Activated CD8-positive, alpha-beta memory T cell treated with anti-CD3 and anti-CD28 coated beads for 4 hours (primary cell): ENCODE measurements around the gene SH2D2A.
"Not testable (repeated sequence)": the region's sequence is repeated elsewhere in the genome, so short reads cannot be mapped to it uniquely, and the experiment has no call there.

Source experiments
- DNase-seq, 2 donors: peaks; one replicate each; pipeline ENCODE4 v3.0.0-alpha.2; 2020; ENCODE audit warnings: low read depth in 2 of 2

The SH2D2A gene

GRCh38 chr1:156768610-156769295 lies 47.9 kb downstream of the SH2D2A start:
- DNase-seq: no peak

DNA sequence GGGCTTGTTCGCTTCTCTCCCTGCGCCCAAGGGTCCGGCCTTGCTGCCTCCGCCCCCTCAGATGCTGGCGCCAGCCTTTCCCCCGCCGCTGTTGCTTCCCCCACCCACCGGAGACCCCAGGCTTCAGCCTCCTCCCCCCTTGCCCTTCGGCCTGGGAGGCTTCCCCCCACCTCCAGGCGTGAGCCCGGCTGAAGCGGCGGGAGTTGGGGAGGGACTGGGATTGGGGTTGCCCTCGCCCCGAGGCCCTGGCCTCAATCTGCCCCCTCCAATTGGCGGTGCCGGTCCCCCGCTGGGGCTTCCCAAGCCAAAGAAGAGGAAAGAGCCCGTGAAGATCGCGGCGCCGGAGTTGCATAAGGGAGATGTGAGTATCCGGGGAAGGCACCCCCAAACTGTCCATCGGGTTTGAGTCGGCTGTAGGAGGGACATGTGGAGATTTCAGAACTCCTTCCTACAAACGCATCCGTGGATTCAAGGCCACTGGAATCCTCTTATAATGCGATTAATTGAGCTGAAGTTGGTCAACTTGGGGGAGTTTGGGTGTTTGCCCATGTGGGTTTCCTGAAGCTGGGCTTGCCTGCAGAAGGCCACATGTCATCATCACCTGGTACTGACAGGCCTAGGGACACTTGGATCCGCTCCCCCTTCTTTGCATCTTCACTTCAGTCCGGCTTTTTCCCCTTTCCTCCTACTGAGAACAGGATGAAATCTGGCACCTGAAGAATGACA lies 48.6 kb downstream of the SH2D2A start:
- no peak for DNase-seq

GRCh38 chr1:156767101-156767878 lies 49.4 kb downstream of the SH2D2A start, which contains the start of gene PRCC:
Gene PRCC (plus strand): TSS chr1:156767535. CDS start chr1:156767772, 237 bp downstream.
- DNase-seq: peak; percentile 91 to 97

GRCh38 chr1:156766298-156767100 lies 50.1 kb downstream of the SH2D2A start:
- no peak for DNase-seq

DNA sequence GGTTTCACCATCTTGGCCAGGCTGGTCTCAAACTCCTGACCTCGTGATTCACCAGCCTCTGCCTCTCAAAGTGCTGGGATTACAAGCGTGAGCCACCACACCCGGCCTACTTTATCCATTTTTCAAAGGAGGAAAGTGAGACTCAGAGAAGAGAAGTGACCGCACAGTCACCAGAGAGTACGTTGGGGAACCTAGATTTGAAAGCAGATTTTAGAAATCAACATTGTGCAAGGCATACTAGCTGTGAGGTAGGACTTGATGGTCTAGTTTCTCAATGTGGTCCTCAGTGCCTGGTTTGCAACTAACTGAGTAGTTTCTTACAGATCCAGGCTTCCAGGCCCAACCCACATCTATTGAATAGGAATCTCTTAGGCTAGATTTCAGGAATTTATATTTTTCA lies 51.0 kb downstream of the SH2D2A start:
- DNase-seq: no peak

GRCh38 chr1:156765136-156765535 lies 51.5 kb downstream of the SH2D2A start:
- not testable (repeated sequence) for DNase-seq

DNA sequence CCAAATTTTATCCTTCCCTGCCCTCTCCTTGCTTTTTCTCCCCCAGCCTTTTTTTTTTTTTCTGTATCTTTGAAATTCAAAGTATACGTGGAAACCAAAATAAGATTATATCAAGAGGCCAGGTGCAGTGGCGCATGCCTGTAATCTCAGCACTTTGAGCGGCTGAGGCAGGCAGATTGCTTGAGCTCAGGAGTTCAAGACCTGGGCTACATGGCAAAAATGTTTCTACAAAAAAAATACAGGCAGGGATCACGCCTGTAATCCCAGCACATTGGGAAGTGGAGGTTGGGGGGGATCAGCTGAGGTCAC lies 55.9 kb downstream of the SH2D2A start:
- DNase-seq: no peak

DNA sequence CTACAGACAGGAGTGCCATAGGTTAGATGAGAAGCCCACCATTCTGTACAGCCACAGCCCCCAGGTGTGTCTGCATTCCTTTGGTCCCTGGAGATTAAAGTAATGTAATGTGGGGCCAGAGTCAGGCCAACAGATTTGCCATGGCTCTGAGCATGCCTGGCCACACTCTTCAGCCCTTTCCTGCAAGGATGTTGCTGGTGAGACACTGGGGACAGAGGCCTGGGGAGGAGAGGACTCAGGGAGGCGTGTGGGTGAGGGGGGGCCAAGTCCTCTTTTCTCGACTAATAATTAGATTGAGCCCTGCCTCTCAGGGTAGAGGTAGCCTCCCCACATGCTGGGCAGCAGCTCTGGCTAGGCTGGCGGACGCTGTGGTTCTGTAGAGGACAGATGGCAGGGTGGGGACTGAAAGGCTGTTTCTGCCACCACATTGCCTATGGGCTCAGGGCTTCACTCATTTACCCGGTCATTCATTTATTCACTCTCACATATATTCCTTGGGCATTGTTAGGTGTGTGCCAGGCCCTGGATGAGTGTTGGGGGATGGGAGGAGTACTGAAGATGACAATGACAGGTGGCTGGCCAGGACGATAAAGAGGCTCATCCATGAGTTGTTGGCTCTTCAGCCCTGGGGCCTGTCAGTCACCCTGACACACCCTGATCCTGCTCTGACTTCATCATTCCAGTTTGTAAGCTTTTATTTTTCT lies 56.4 kb downstream of the SH2D2A start:
- no peak for DNase-seq

DNA sequence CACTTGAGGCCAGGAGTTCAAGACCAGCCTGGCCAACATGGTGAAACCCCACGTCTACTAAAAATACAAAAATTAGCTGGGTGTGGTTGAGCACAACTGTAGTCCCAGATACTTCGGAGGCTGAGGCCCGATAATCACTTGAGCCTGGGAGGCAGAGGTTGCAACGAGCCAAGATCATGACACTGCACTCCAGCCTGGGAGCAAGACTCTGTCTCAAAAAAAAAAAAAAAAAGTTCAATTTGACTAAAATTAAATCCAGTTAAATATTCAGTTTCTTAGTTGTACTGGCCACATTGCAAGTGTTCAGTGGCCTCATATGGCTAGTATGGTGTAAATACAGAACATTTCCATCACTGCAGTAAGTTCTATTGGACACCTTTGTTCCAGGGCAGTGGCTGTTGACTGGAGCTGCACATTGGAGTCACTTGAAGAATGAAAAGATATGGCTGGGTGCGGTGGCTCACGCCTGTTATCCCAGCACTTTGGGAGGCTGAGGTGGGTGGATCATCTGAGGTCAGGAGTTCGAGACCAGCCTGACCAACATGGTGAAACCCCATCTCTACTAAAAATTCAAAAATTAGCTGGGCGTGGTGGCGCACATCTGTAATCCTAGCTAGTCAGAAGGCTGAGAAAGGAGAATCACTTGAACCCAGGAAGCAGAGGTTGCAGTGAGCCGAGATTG lies 58.9 kb downstream of the SH2D2A start:
- DNase-seq: not testable (repeated sequence)

DNA sequence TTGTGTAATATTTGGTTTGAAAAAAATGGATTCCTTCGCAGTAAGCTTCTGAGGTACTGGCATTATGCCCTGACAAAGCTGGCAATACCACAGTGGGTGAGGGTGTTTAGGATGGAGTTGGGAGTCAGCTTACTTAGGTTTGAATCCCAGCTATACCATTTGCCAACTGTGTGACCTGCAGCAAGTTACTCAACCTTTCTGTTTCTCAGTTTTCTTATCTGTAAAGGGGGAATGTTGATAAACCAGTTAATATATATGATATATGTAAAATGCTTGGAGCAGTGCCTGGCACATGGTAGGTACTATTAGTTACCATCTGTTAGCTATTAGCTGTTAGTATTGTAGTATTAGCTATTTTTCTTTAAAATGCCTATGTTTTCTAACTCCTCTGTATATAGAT lies 60.3 kb downstream of the SH2D2A start:
- no peak for DNase-seq
